CD14-positive monocyte (primary cell): ENCODE measurements around the gene KRT82. TPM values are rescaled to one million over a fixed set of nuclear protein-coding genes. Genes with fewer than 3 reads are reported as not detected.

Source experiments
- DNase-seq, 3 donors: peaks; one replicate each; pipeline ENCODE4 v3.0.0-alpha.2; 2011 to 2022
- H2AFZ ChIP-seq: 2 replicates; pipeline ENCODE4 v1.6.0; 2012; ENCODE audit warnings: mild to moderate bottlenecking, low read depth, low read length, inconsistent platforms; ENCODE audit not compliant: insufficient read depth, poor library complexity, severe bottlenecking
- H3K27ac ChIP-seq, 2 donors: 1 replicate in 1 of 2; 2 replicates in 1 of 2; pipeline ENCODE4 v1.5.1; 2012 to 2013; ENCODE audit warnings: low read length in 2 of 2, control low read depth in 1 of 2, inconsistent platforms in 1 of 2, low read depth in 1 of 2, mild to moderate bottlenecking in 1 of 2
- H3K27me3 ChIP-seq, 2 donors: one replicate each; pipeline versions ENCODE4 v1.6.0 to v1.6.1; 2011 to 2013; ENCODE audit warnings: low read length in 2 of 2; ENCODE audit not compliant: control insufficient read depth in 2 of 2, insufficient read depth in 2 of 2
- H3K36me3 ChIP-seq, 2 donors: replicated peaks in 1 of 2; 1 replicate in 1 of 2; 2 replicates in 1 of 2; pipeline versions ENCODE4 v1.5.1 to v1.6.1; 2012 to 2013; ENCODE audit warnings: low read length in 2 of 2, control low read depth in 1 of 2, inconsistent platforms in 1 of 2, mild to moderate bottlenecking in 1 of 2; ENCODE audit not compliant: insufficient read depth in 2 of 2, control insufficient read depth in 1 of 2
- H3K4me1 ChIP-seq, 2 donors: 1 replicate in 1 of 2; 2 replicates in 1 of 2; pipeline versions ENCODE4 v1.5.1 to v1.6.1; 2012 to 2013; ENCODE audit warnings: low read length in 2 of 2, control low read depth in 1 of 2, inconsistent platforms in 1 of 2, mild to moderate bottlenecking in 1 of 2, moderate library complexity in 1 of 2; ENCODE audit not compliant: insufficient read depth in 2 of 2, control insufficient read depth in 1 of 2
- H3K4me2 ChIP-seq: replicated peaks from 2 replicates; pipeline ENCODE3; 2012; ENCODE audit warnings: low read length, moderate library complexity, mild to moderate bottlenecking; ENCODE audit not compliant: poor library complexity, severe bottlenecking; ENCODE audit errors: extremely low read depth
- H3K4me3 ChIP-seq, 3 experiments: fragments of 200-600 bp in 1 of 3; sonication (generic) in 1 of 3; replicated peaks in 1 of 3; 1 replicate in 2 of 3; 2 replicates in 1 of 3; pipeline ENCODE4 v1.5.1; 2011 to 2013; ENCODE audit warnings: low read length in 3 of 3, mild to moderate bottlenecking in 3 of 3, control low read depth in 2 of 3, low read depth in 2 of 3, inconsistent platforms in 1 of 3, moderate library complexity in 1 of 3
- H3K79me2 ChIP-seq: 2 replicates; pipeline ENCODE4 v1.6.0; 2012; ENCODE audit warnings: mild to moderate bottlenecking, control low read depth, inconsistent platforms, low read length, moderate library complexity; ENCODE audit not compliant: insufficient read depth
- H3K9ac ChIP-seq: 2 replicates; pipeline ENCODE4 v1.6.0; 2017; ENCODE audit warnings: low read length, mild to moderate bottlenecking; ENCODE audit not compliant: insufficient read depth, poor library complexity, severe bottlenecking
- H3K9me3 ChIP-seq, 2 donors: replicated peaks in 1 of 2; 1 replicate in 1 of 2; 2 replicates in 1 of 2; pipeline versions ENCODE4 v1.5.1 to v1.6.1; 2012 to 2013; ENCODE audit warnings: low read length in 2 of 2, control low read depth in 1 of 2; ENCODE audit not compliant: control insufficient read depth in 1 of 2, insufficient read depth in 1 of 2
- H4K20me1 ChIP-seq: 2 replicates; pipeline ENCODE4 v1.6.0; 2012; ENCODE audit warnings: mild to moderate bottlenecking, low read length, control low read depth, moderate library complexity; ENCODE audit not compliant: insufficient read depth
- H3K27ac Mint-ChIP-seq, 7 donors: one replicate each; pipeline ENCODE4 v1.8.0; 2020; ENCODE audit warnings: mild to moderate bottlenecking in 7 of 7, mixed read lengths in 7 of 7, moderate library complexity in 6 of 7, inconsistent platforms in 2 of 7
- H3K27me3 Mint-ChIP-seq, 3 donors: one replicate each; pipeline ENCODE4 v1.8.0; 2021 to 2022; ENCODE audit warnings: low read depth in 3 of 3, mild to moderate bottlenecking in 3 of 3, mixed read lengths in 3 of 3, moderate library complexity in 3 of 3, inconsistent platforms in 1 of 3
- H3K36me3 Mint-ChIP-seq, 2 donors: one replicate each; pipeline ENCODE4 v1.8.0; 2020; ENCODE audit warnings: mixed read lengths in 2 of 2, inconsistent platforms in 1 of 2, mild to moderate bottlenecking in 1 of 2
- H3K4me1 Mint-ChIP-seq: one replicate; pipeline ENCODE4 v1.8.0; 2020; ENCODE audit warnings: mild to moderate bottlenecking, mixed read lengths
- H3K4me3 Mint-ChIP-seq, 2 donors: one replicate each; pipeline ENCODE4 v1.8.0; 2020; ENCODE audit warnings: mild to moderate bottlenecking in 2 of 2, mixed read lengths in 2 of 2, moderate library complexity in 1 of 2
- H3K9me3 Mint-ChIP-seq, 7 donors: one replicate each; pipeline ENCODE4 v1.8.0; 2020 to 2022; ENCODE audit warnings: mixed read lengths in 7 of 7, mild to moderate bottlenecking in 6 of 7, moderate library complexity in 6 of 7, inconsistent platforms in 2 of 7
- CTCF ChIP-seq: fragments of 200-600 bp; IDR thresholded peaks from one replicate; pipeline ENCODE4 v1.8.0; 2022; ENCODE audit warnings: antibody characterized with exemption, mild to moderate bottlenecking
- WGBS: methylation state at CpG from one replicate; pipeline ENCODE4 v1.1.5; 2013; ENCODE audit warnings: missing lambda C conversion rate; ENCODE audit not compliant: insufficient coverage; 5-methylcytosine and 5-hydroxymethylcytosine counted together
- intact Hi-C, 2 donors: fragments of 100-400 bp; cut with micrococcal nuclease; formaldehyde crosslinking; loops; one replicate each; pipeline versions ENCODE4 v1.15.0 to v1.15.1; 2023
- polyA plus RNA-seq, 3 donors: library from polyadenylated mRNA; depleted of rRNA in 1 of 3; unstranded in 2 of 3; stranded (reverse) in 1 of 3; fragments of 300-500 nt in 2 of 3; fragments of >200 nt in 1 of 3; fragmentation: Illumina TruSeq in 2 of 3; gene quantifications; 1 replicate in 2 of 3; 2 replicates in 1 of 3; pipeline ENCODE4 v1.2.3, GENCODE V29; 2012 to 2021

The KRT82 gene
- polyA plus RNA-seq, 3 donors: not detected

- Histone ChIP-seq H3K27me3 (no peaks in the 10 kb centered on the region), H3K36me3 (no peaks in the 10 kb centered on the region), H3K9ac (no peak overlapping the region), H3K79me2 (no peaks in the 10 kb centered on the region), H2AFZ (no peak overlapping the region), H3K4me3 (no peak overlapping the region), H4K20me1 (no peaks in the 10 kb centered on the region), H3K27ac (no peak overlapping the region), H3K9me3 (no peaks in the 10 kb centered on the region), H3K4me2 (no peak overlapping the region), H3K4me1 (no peaks in the 10 kb centered on the region)
- TF ChIP-seq CTCF: no peak
- H3K27me3 Mint-ChIP-seq: peaks cover 4 to 13% (median 6%) of the 10 kb centered on the region in 3 donors
- peaks cover 0 to 3% (median 0%) of the 10 kb centered on the region in 7 donors for H3K9me3 Mint-ChIP-seq
- WGBS: 85% methylated on average over 10 of the region's 10 CpGs
- H3K4me1 Mint-ChIP-seq: peaks cover 4% of the 10 kb centered on the region
- DNase-seq: no peak
- intact Hi-C loops: no loop called here
- H3K4me3 Mint-ChIP-seq: no peak overlapping the region
- no peak overlapping the region for H3K27ac Mint-ChIP-seq
- no peaks in the 10 kb centered on the region for H3K36me3 Mint-ChIP-seq
Observed at GRCh38 chr12:52415870-52416750, 10.0 kb upstream of the KRT82 start.

GRCh38 chr12:52414936-52415335 is 8.8 kb upstream of the KRT82 start:
- 90% methylated on average over 5 of the region's 5 CpGs for WGBS
- no peaks in the 10 kb centered on the region for H3K9me3 ChIP-seq
- H3K4me1 ChIP-seq: no peaks in the 10 kb centered on the region
- Mint-ChIP-seq H3K27me3 (peaks cover 4 to 12% (median 6%) of the 10 kb centered on the region in 3 donors), H3K9me3 (peaks cover 0 to 3% (median 0%) of the 10 kb centered on the region in 7 donors), H3K36me3 (no peaks in the 10 kb centered on the region), H3K4me3 (no peak overlapping the region), H3K4me1 (peaks cover 4% of the 10 kb centered on the region), H3K27ac (peak overlapping the region in 1 of 7 donors; percentile 22)
- no peak overlapping the region for H2AFZ ChIP-seq
- H3K9ac ChIP-seq: no peak overlapping the region
- H4K20me1 ChIP-seq: no peaks in the 10 kb centered on the region
- H3K27ac ChIP-seq: no peak overlapping the region
- no peak for TF ChIP-seq CTCF
- no peaks in the 10 kb centered on the region for H3K79me2 ChIP-seq
- no peaks in the 10 kb centered on the region for H3K27me3 ChIP-seq
- intact Hi-C loops: no loop called here
- no peaks in the 10 kb centered on the region for H3K36me3 ChIP-seq
- H3K4me2 ChIP-seq: no peak overlapping the region
- DNase-seq: no peak
- H3K4me3 ChIP-seq: no peak overlapping the region
